HepG2 (cell line): Measurements from ENCODE around the gene SCAF4. TPM values are rescaled to one million over a fixed set of nuclear protein-coding genes. Genes with fewer than 3 reads are reported as not detected.

Experiments used
- ATAC-seq: fragments of 200-7000 bp; cut with Tn5 transposase; 3 replicates; pipeline ENCODE4 v1.9.1; 2020; ENCODE audit warnings: mild to moderate bottlenecking, moderate library complexity
- BruUV-seq: library from RNA; stranded (reverse); fragments of 400-500 nt; replicated peaks from 2 replicates; lab custom pipeline; 2021; lab: Mats Ljungman, UMichigan
- CTCF ChIA-PET: fragments of 300-600 bp; formaldehyde crosslinking; extraction: SDS; loops from one replicate; lab custom pipeline; 2021; ENCODE audit warnings: low total read pairs, inconsistent platforms, low intra/inter-chr PET ratio; lab: Yijun Ruan, JAX
- POLR2A ChIA-PET: fragments of 350-600 bp; sonication (Branson Sonifier 250); formaldehyde crosslinking; loops from one replicate; lab custom pipeline; 2020; ENCODE audit warnings: antibody characterized with exemption, inconsistent platforms; lab: Yijun Ruan, JAX
- DNase-seq: peaks from one replicate; pipeline ENCODE4 v3.0.0-alpha.2; 2015; ENCODE audit warnings: low spot score
- FAIRE-seq: peaks from 3 replicates; lab custom pipeline; 2011; peaks lifted over from hg19 to GRCh38; lab: Jason Lieb, UNC
- H2AFZ ChIP-seq: one replicate; pipeline ENCODE4 v1.6.1; 2011; ENCODE audit warnings: low read length, inconsistent platforms
- H3K27ac ChIP-seq: fragments of 300-600 bp; 3 replicates; pipeline ENCODE4 v1.8.0; 2011; ENCODE audit warnings: mixed run types, mild to moderate bottlenecking, mixed read lengths, low read length, inconsistent platforms; ENCODE audit not compliant: insufficient read depth; ENCODE audit errors: extremely low read length
- H3K27me3 ChIP-seq, 2 experiments: fragments of 200-600 bp in 1 of 2; 2 replicates in 1 of 2; 3 replicates in 1 of 2; pipeline versions ENCODE4 v1.6.0 to v1.8.0; 2011; ENCODE audit warnings: low read length in 2 of 2, mild to moderate bottlenecking in 2 of 2, moderate library complexity in 2 of 2, inconsistent platforms in 1 of 2; ENCODE audit not compliant: insufficient read depth in 2 of 2, control insufficient read depth in 1 of 2
- H3K36me3 ChIP-seq, 2 experiments: fragments of 200-600 bp in 1 of 2; replicated peaks in 1 of 2; 2 replicates in 1 of 2; 3 replicates in 1 of 2; pipeline versions ENCODE4 v1.5.1 to v1.8.0; 2011; ENCODE audit warnings: low read length in 2 of 2, inconsistent platforms in 1 of 2; ENCODE audit not compliant: insufficient read depth in 2 of 2, control insufficient read depth in 1 of 2
- H3K4me1 ChIP-seq: 2 replicates; pipeline ENCODE4 v1.5.1; 2012; ENCODE audit warnings: low read length, inconsistent platforms; ENCODE audit not compliant: insufficient read depth
- H3K4me2 ChIP-seq: 2 replicates; pipeline ENCODE4 v1.6.0; 2011; ENCODE audit warnings: low read depth, low read length, inconsistent platforms
- H3K4me3 ChIP-seq, 3 experiments: fragments of 200-600 bp in 1 of 3; sonication (generic), shearing (Covaris generic) in 1 of 3; replicated peaks in 1 of 3; 2 replicates each; pipeline ENCODE4 v1.5.1; 2011 to 2016; ENCODE audit warnings: low read length in 3 of 3, inconsistent platforms in 2 of 3, low read depth in 2 of 3, mild to moderate bottlenecking in 2 of 3, control low read depth in 1 of 3, mixed read lengths in 1 of 3; ENCODE audit not compliant: insufficient read depth in 1 of 3
- H3K79me2 ChIP-seq: one replicate; pipeline ENCODE4 v1.6.1; 2011; ENCODE audit warnings: low read length, inconsistent platforms; ENCODE audit not compliant: insufficient read depth
- H3K9ac ChIP-seq: 2 replicates; pipeline ENCODE4 v1.6.0; 2011; ENCODE audit warnings: mild to moderate bottlenecking, low read depth, low read length, inconsistent platforms; ENCODE audit not compliant: insufficient read depth
- H3K9me3 ChIP-seq: 2 replicates; pipeline ENCODE4 v1.5.1; 2012; ENCODE audit warnings: mild to moderate bottlenecking, low read length
- H4K20me1 ChIP-seq: 2 replicates; pipeline ENCODE4 v1.6.0; 2011; ENCODE audit warnings: inconsistent platforms, mild to moderate bottlenecking, low read length, moderate library complexity; ENCODE audit not compliant: insufficient read depth
- KAT7 ChIP-seq: IDR thresholded peaks from 2 replicates; pipeline ENCODE4 v1.6.1; 2018; ENCODE audit warnings: borderline replicate concordance, missing compliant biosample characterization
- RBM39 ChIP-seq: fragments of 200-400 bp; formaldehyde crosslinking; IDR thresholded peaks from one replicate; pipeline ENCODE4 v1.6.1; 2018; ENCODE audit warnings: antibody characterized with exemption, mild to moderate bottlenecking, low read depth, low read length; ENCODE audit not compliant: poor library complexity, severe bottlenecking
- RCOR2 ChIP-seq: IDR thresholded peaks from 2 replicates; pipeline ENCODE4 v1.6.1; 2016; ENCODE audit warnings: missing biosample characterization, missing genetic modification reagents
- RXRA ChIP-seq: sonication (generic); formaldehyde crosslinking; IDR thresholded peaks from 2 replicates; pipeline ENCODE4 v1.5.1; 2020; ENCODE audit warnings: missing genetic modification reagents
- TRIM24 ChIP-seq: sonication (generic); formaldehyde crosslinking; IDR thresholded peaks from 2 replicates; pipeline ENCODE4 v1.8.0; 2022; ENCODE audit warnings: mild to moderate bottlenecking, missing genetic modification reagents
- ZMAT3 ChIP-seq: sonication (generic); formaldehyde crosslinking; conservative IDR thresholded peaks from 2 replicates; pipeline ENCODE4 v1.7.0; 2021; ENCODE audit warnings: missing genetic modification reagents
- ZNF660 ChIP-seq: sonication (generic); formaldehyde crosslinking; IDR thresholded peaks from 2 replicates; pipeline ENCODE4 v1.5.1; 2020; ENCODE audit warnings: mild to moderate bottlenecking, low read depth, missing genetic modification reagents, borderline replicate concordance
- WGBS: methylation state at CpG from one replicate; pipeline ENCODE4 v1.1.6; 2017; ENCODE audit warnings: low lambda C conversion rate; 5-methylcytosine and 5-hydroxymethylcytosine counted together
- in situ Hi-C: cut with HindIII; loops from 2 replicates; pipeline ENCODE4 v1.10.0; 2017; ENCODE audit warnings: low pct_unique_long_range_greater_than_20kb; ENCODE audit not compliant: extremely low pct_ligation_motif_present
- intact Hi-C: fragments of 100-400 bp; cut with micrococcal nuclease; formaldehyde crosslinking; loops from one replicate; pipeline ENCODE4 v1.10.0; 2022; ENCODE audit not compliant: unreplicated experiment
- polyA plus RNA-seq, 8 experiments: library from polyadenylated mRNA; depleted of rRNA in 3 of 8; stranded (reverse) in 7 of 8; unstranded in 1 of 8; fragments of >200 nt; fragmentation: Illumina TruSeq in 4 of 8; extraction: Trizol in 4 of 8; gene quantifications; 2 replicates each; pipeline versions ENCODE4 v1.2.1 to v1.2.3, GENCODE V29; 2011 to 2016; ENCODE audit warnings: low read depth in 4 of 8, missing spikeins in 1 of 8, mixed read lengths in 1 of 8; ENCODE audit not compliant: insufficient read depth in 1 of 8
- total RNA-seq, 5 experiments: library from RNA; depleted of rRNA; stranded (reverse); fragments of >200 nt; fragmentation: Illumina TruSeq; extraction: Trizol; gene quantifications; 2 replicates each; pipeline ENCODE4 v1.2.3, GENCODE V29; 2016; ENCODE audit warnings: low read depth in 1 of 5
- TF ChIP-seq, protein P1 (sequence below): sonication (generic); formaldehyde crosslinking; IDR thresholded peaks from 2 replicates; pipeline ENCODE4 v1.4.0; 2020; ENCODE audit warnings: mild to moderate bottlenecking, missing genetic modification reagents

Gene SCAF4
- total and polyA plus RNA-seq, 2 of the 13 experiments (the other 11 are each of a cell fraction or from before 2014, with no cell fraction given): 9.1 to 11.5 TPM

- Histone ChIP-seq H2AFZ (no peak overlapping the region), H3K9ac (no peak overlapping the region), H3K27ac (no peak overlapping the region), H4K20me1 (peaks cover 96% of the 10 kb centered on the region), H3K9me3 (no peaks in the 10 kb centered on the region), H3K27me3 (no peaks in the 10 kb centered on the region), H3K4me2 (no peak overlapping the region; the same call in 1 of the 2 replicates), H3K4me3 (no peak overlapping the region), H3K4me1 (peaks cover 78% of the 10 kb centered on the region), H3K36me3 (peaks cover 0 to 13% of the 10 kb centered on the region in 2 experiments; a peak in 1 of 5 replicates), H3K79me2 (peaks cover 98% of the 10 kb centered on the region)
- no peak for TF ChIP-seq RCOR2 (CRISPR knock-in tag)
- no peak for TF ChIP-seq ZMAT3 (CRISPR knock-in tag)
- TF ChIP-seq TRIM24 (CRISPR knock-in tag): no peak
- TF ChIP-seq RXRA (CRISPR knock-in tag): no peak
- TF ChIP-seq RBM39: no peak
- TF ChIP-seq, protein P1, sequence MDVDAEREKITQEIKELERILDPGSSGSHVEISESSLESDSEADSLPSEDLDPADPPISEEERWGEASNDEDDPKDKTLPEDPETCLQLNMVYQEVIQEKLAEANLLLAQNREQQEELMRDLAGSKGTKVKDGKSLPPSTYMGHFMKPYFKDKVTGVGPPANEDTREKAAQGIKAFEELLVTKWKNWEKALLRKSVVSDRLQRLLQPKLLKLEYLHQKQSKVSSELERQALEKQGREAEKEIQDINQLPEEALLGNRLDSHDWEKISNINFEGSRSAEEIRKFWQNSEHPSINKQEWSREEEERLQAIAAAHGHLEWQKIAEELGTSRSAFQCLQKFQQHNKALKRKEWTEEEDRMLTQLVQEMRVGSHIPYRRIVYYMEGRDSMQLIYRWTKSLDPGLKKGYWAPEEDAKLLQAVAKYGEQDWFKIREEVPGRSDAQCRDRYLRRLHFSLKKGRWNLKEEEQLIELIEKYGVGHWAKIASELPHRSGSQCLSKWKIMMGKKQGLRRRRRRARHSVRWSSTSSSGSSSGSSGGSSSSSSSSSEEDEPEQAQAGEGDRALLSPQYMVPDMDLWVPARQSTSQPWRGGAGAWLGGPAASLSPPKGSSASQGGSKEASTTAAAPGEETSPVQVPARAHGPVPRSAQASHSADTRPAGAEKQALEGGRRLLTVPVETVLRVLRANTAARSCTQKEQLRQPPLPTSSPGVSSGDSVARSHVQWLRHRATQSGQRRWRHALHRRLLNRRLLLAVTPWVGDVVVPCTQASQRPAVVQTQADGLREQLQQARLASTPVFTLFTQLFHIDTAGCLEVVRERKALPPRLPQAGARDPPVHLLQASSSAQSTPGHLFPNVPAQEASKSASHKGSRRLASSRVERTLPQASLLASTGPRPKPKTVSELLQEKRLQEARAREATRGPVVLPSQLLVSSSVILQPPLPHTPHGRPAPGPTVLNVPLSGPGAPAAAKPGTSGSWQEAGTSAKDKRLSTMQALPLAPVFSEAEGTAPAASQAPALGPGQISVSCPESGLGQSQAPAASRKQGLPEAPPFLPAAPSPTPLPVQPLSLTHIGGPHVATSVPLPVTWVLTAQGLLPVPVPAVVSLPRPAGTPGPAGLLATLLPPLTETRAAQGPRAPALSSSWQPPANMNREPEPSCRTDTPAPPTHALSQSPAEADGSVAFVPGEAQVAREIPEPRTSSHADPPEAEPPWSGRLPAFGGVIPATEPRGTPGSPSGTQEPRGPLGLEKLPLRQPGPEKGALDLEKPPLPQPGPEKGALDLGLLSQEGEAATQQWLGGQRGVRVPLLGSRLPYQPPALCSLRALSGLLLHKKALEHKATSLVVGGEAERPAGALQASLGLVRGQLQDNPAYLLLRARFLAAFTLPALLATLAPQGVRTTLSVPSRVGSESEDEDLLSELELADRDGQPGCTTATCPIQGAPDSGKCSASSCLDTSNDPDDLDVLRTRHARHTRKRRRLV: no peak
- TF ChIP-seq ZNF660 (CRISPR knock-in tag): no peak
- no peak for TF ChIP-seq KAT7 (CRISPR knock-in tag)
- POLR2A ChIA-PET: no interaction called here
- in situ Hi-C loops: no loop called here
- intact Hi-C loops: no loop called here
- no peak for DNase-seq
- 77% methylated on average over 6 of the region's 6 CpGs for WGBS
- no TSS peak for BruUV-seq
- no peak for FAIRE-seq
- CTCF ChIA-PET: no interaction called here
- ATAC-seq: no peak
These were observed 6.6 kb downstream of the SCAF4 start for GRCh38 chr21:31725202-31725839.
